ENCODE results near the gene PTPRM. TPM values are rescaled to one million over a fixed set of nuclear protein-coding genes. Genes with fewer than 3 reads are reported as not detected.

The PTPRM gene
- polyA plus RNA-seq, 2 of the 4 experiments (the other 2 are of a cell fraction): 44.5 to 199 TPM

- H3K9me3 ChIP-seq: no peaks in the 10 kb centered on the region
- FAIRE-seq: no peak
- ChIA-PET CTCF (no interaction called here), POLR2A (no interaction called here)
- 81% methylated on average over 10 of the region's 13 CpGs for whole genome bisulfite sequencing (ENCODE audit: missing lambda C conversion rate)
- no peak for TF ChIP-seq NPAS2 (CRISPR knock-in tag; IDR thresholded peaks at IDR 0.05; ENCODE audit: borderline replicate concordance)
- TF ChIP-seq HOXB5 (CRISPR knock-in tag; IDR thresholded peaks at IDR 0.05): no peak
- TF ChIP-seq BCL3 (IDR thresholded peaks at IDR 0.05): no peak
- ATAC-seq: no peak
- DNase-seq (ENCODE audit: low read depth in 1 of 2, low spot score in 1 of 2): no peak
- H3K27ac ChIP-seq: no peak overlapping the region
- no peak overlapping the region for H3K4me3 ChIP-seq
- no peaks in the 10 kb centered on the region for H3K4me1 ChIP-seq
- H3K4me2 ChIP-seq: no peak overlapping the region
These were observed 884.0 kb downstream of the PTPRM start for GRCh38 chr18:8450898-8451665.

GRCh38 chr18:8453528-8453927 is 886.4 kb downstream of the PTPRM start:
- CTCF ChIA-PET: no interaction called here

DNA sequence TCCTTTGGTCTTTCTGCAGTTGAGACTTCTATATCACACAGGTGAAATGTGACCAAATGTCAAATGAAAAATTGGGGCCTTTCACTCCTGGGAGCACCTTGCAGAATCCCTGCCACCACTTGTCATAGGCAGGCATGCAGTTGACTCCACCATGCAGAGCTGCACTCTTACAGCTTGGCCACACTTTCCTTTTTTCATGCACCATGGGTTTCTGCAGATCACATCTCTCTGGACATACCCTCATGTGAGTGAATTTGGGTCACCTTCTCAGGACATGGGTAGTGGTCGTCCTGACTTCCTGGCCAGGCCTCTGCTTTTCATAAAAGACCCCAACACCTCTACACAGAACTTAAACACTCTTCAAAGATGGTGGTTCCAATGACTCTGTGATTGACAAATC is 887.0 kb downstream of the PTPRM start:
- WGBS (ENCODE audit: missing lambda C conversion rate): 14% methylated on average over 1 of the region's 1 CpG
- Histone ChIP-seq H3K4me1 (no peaks in the 10 kb centered on the region), H3K4me2 (no peak overlapping the region), H3K4me3 (no peak overlapping the region), H3K27ac (no peak overlapping the region), H3K9me3 (no peaks in the 10 kb centered on the region)
- ChIA-PET CTCF (interaction anchor here (1.0 kb wide), 1 partner anchor 26 kb away, joined by 4 read pairs; no protein-coding TSS in a partner anchor), POLR2A (no interaction called here)
- no peak for DNase-seq (ENCODE audit: low read depth in 1 of 2, low spot score in 1 of 2)
- ATAC-seq: no peak
- TF ChIP-seq HES2 (IDR thresholded peaks at IDR 0.05): no peak
- TF ChIP-seq NPAS2 (CRISPR knock-in tag; IDR thresholded peaks at IDR 0.05; ENCODE audit: borderline replicate concordance): no peak
- TF ChIP-seq RFX5 (IDR thresholded peaks at IDR 0.05): no peak
- TF ChIP-seq USF2 (IDR thresholded peaks at IDR 0.05): no peak
- TF ChIP-seq JUN (IDR thresholded peaks at IDR 0.05): no peak
- TF ChIP-seq POLR2AphosphoS2 (conservative IDR thresholded peaks at IDR 0.05; ENCODE audit: low read length): no peak
- TF ChIP-seq RCOR1 (IDR thresholded peaks at IDR 0.05; ENCODE audit: low read depth, low read length): no peak
- no peak for TF ChIP-seq ZSCAN20 (CRISPR knock-in tag; IDR thresholded peaks at IDR 0.05)
- no peak for TF ChIP-seq TP53 (CRISPR knock-in tag; IDR thresholded peaks at IDR 0.05)
- TF ChIP-seq REST (IDR thresholded peaks at IDR 0.05): no peak
- TF ChIP-seq HOXA7 (CRISPR knock-in tag; IDR thresholded peaks at IDR 0.05): no peak
- no peak for TF ChIP-seq ATOH8 (CRISPR knock-in tag; IDR thresholded peaks at IDR 0.05; ENCODE audit: low read depth)
- no peak for FAIRE-seq

More at GRCh38 chr18:8453528-8453927, 886.4 kb downstream of the PTPRM start:
- Histone ChIP-seq H3K9me3 (no peaks in the 10 kb centered on the region), H3K4me1 (no peaks in the 10 kb centered on the region), H3K4me3 (no peak overlapping the region), H3K4me2 (no peak overlapping the region), H3K27ac (no peak overlapping the region)
- FAIRE-seq (no peak), DNase-seq (ENCODE audit: low read depth in 1 of 2, low spot score in 1 of 2) (no peak), ATAC-seq (no peak)
- 33% methylated on average over 3 of the region's 3 CpGs for WGBS (ENCODE audit: missing lambda C conversion rate)
- TF ChIP-seq MAX (IDR thresholded peaks at IDR 0.05) (no peak), SREBF2 (IDR thresholded peaks at IDR 0.05) (no peak), ZFP36 (IDR thresholded peaks at IDR 0.05; ENCODE audit: borderline replicate concordance, partially characterized antibody) (no peak), ESRRA (IDR thresholded peaks at IDR 0.05; ENCODE audit: borderline replicate concordance, low read length) (no peak), CBX2 (IDR thresholded peaks at IDR 0.05; ENCODE audit: borderline replicate concordance, low read depth) (no peak), FOXS1 (CRISPR knock-in tag; IDR thresholded peaks at IDR 0.05) (no peak), TFCP2L1 (CRISPR knock-in tag; IDR thresholded peaks at IDR 0.05) (no peak), HEYL (CRISPR knock-in tag; IDR thresholded peaks at IDR 0.05) (no peak), E2F6 (IDR thresholded peaks at IDR 0.05; ENCODE audit: borderline replicate concordance, low read depth) (no peak), USF2 (IDR thresholded peaks at IDR 0.05) (no peak), EHMT2 (IDR thresholded peaks at IDR 0.05; ENCODE audit: low read depth) (no peak)
- POLR2A ChIA-PET: no interaction called here
